ENCODE measurements around the gene PCLO. TPM values are rescaled to one million over a fixed set of nuclear protein-coding genes. Genes with fewer than 3 reads are reported as not detected.

PCLO gene
- total RNA-seq, 1 experiment from 2014 or later: 3.1 TPM

DNA sequence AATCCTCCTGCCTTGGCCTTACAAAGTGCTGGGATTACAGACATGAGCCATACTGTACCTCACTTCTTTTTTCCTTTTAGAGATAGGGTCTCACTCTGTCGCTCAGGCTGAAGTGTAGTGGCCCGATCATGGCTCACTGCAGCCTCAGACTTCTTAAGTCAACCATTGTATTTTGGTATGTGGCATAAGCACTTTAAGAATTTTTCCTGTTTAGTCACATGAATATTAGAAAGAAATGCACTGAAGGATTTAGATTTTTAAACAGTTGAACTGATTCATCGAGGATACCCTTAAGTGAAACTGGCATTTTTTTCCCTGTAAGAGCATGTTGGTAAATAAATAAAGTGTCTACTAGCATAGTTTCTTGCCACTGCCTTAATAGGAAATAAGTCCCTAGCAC is 399.8 kb downstream of the PCLO start:
- Histone ChIP-seq H3K79me1 (ENCODE audit: insufficient read depth, low read depth, low read length, poor library complexity, severe bottlenecking) (no peaks in the 10 kb centered on the region), H3K56ac (ENCODE audit: insufficient read length, low read depth, low read length) (no peak overlapping the region), H3K4ac (ENCODE audit: low read depth, low read length) (no peak overlapping the region), H3K23ac (ENCODE audit: insufficient read length, low read depth, low read length) (no peak overlapping the region), H2BK20ac (ENCODE audit: low read depth, low read length, poor library complexity, severe bottlenecking) (no peak overlapping the region), H3T11ph (ENCODE audit: low read length) (no peak overlapping the region), H2BK5ac (ENCODE audit: insufficient read length, low read length) (no peak overlapping the region), H4K5ac (ENCODE audit: insufficient read length, low read depth, low read length) (no peak overlapping the region), H3K4me2 (ENCODE audit: insufficient read depth, insufficient read length, low read length) (no peak overlapping the region), H2BK120ac (ENCODE audit: low read depth, low read length, poor library complexity, severe bottlenecking) (no peak overlapping the region), H4K91ac (ENCODE audit: insufficient read length, low read depth, low read length) (no peak overlapping the region), H3K14ac (ENCODE audit: insufficient read depth, low read length) (no peak overlapping the region), H4K8ac (replicated peaks; ENCODE audit: insufficient read length, low read depth, low read length) (no peak overlapping the region), H2AFZ (ENCODE audit: low read length) (no peak overlapping the region), H2BK15ac (ENCODE audit: low read depth, low read length) (no peak overlapping the region), H3K9me3 (ENCODE audit: control insufficient read depth, low read depth, low read length) (no peaks in the 10 kb centered on the region), H3K27me3 (ENCODE audit: insufficient read depth, low read length) (no peaks in the 10 kb centered on the region), H4K20me1 (ENCODE audit: control insufficient read depth, insufficient read depth, insufficient read length) (no peaks in the 10 kb centered on the region), H3K4me1 (ENCODE audit: insufficient read depth, low read length) (peaks cover 2% of the 10 kb centered on the region; the same call in 1 of the 2 replicates), H3K9ac (ENCODE audit: extremely low read depth, insufficient read length, low read length) (no peak overlapping the region), H2BK12ac (ENCODE audit: insufficient read length, low read depth, low read length) (no peak overlapping the region), H3K27ac (ENCODE audit: insufficient read length, low read depth, low read length) (no peak overlapping the region), H3K18ac (ENCODE audit: insufficient read length, low read depth, low read length) (no peak overlapping the region), H3K79me2 (ENCODE audit: insufficient read depth, low read length) (no peaks in the 10 kb centered on the region), H2AK5ac (ENCODE audit: insufficient read length, low read length) (no peak overlapping the region), H3K23me2 (ENCODE audit: insufficient read length, low read depth, low read length, poor library complexity, severe bottlenecking) (no peaks in the 10 kb centered on the region)
- H3K36me3 Mint-ChIP-seq (ENCODE audit: insufficient read depth in 1 of 3, low read depth in 3 of 3): peaks cover 0 to 2% (median 0%) of the 10 kb centered on the region in 3 experiments; a peak in 2 of 7 replicates
- no CpG with 5 or more reads among the region's 3 CpGs for WGBS (ENCODE audit: extremely low coverage, insufficient read length, low lambda C conversion rate)
- H3K4me3 Mint-ChIP-seq: no peak overlapping the region
- H3K27ac Mint-ChIP-seq: peak overlapping the region in 1 of 3 experiments; percentile 87; a peak in 2 of 7 replicates
- TF ChIP-seq, protein P1, sequence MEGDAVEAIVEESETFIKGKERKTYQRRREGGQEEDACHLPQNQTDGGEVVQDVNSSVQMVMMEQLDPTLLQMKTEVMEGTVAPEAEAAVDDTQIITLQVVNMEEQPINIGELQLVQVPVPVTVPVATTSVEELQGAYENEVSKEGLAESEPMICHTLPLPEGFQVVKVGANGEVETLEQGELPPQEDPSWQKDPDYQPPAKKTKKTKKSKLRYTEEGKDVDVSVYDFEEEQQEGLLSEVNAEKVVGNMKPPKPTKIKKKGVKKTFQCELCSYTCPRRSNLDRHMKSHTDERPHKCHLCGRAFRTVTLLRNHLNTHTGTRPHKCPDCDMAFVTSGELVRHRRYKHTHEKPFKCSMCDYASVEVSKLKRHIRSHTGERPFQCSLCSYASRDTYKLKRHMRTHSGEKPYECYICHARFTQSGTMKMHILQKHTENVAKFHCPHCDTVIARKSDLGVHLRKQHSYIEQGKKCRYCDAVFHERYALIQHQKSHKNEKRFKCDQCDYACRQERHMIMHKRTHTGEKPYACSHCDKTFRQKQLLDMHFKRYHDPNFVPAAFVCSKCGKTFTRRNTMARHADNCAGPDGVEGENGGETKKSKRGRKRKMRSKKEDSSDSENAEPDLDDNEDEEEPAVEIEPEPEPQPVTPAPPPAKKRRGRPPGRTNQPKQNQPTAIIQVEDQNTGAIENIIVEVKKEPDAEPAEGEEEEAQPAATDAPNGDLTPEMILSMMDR (conservative IDR thresholded peaks at IDR 0.05): no peak
- DNase-seq: no peak
- no peaks in the 10 kb centered on the region for H3K27me3 Mint-ChIP-seq (ENCODE audit: low read depth)
- no peaks in the 10 kb centered on the region; a peak in 1 of 5 replicates for H3K9me3 Mint-ChIP-seq
- peaks cover 30 to 34% of the 10 kb centered on the region in 2 experiments for H3K4me1 Mint-ChIP-seq
